Vagina (tissue), 2 donors: Measurements from ENCODE around the gene APBB1. TPM values are rescaled to one million over a fixed set of nuclear protein-coding genes. Genes with fewer than 3 reads are reported as not detected.
"Not testable (repeated sequence)": the region's sequence is repeated elsewhere in the genome, so short reads cannot be mapped to it uniquely, and the experiment has no call there.

Experiments used
- DNase-seq, 2 donors: peaks; one replicate each; pipeline ENCODE4 v3.0.0-alpha.2; 2017; ENCODE audit errors: extremely low spot score in 2 of 2
- H3K27ac ChIP-seq: fragments of 200-600 bp; sonication (generic); one replicate; pipeline ENCODE4 v1.5.1; 2019
- H3K27me3 ChIP-seq: fragments of 200-600 bp; sonication (generic); one replicate; pipeline ENCODE4 v1.5.1; 2019
- H3K36me3 ChIP-seq, 2 donors: fragments of 200-600 bp; sonication (generic); one replicate each; pipeline ENCODE4 v1.5.1; 2017 to 2019
- H3K4me1 ChIP-seq: fragments of 200-600 bp; sonication (generic); one replicate; pipeline ENCODE4 v1.5.1; 2019
- H3K4me3 ChIP-seq, 2 donors: fragments of 200-600 bp; sonication (generic); 1 replicate in 1 of 2; 2 replicates in 1 of 2; pipeline ENCODE4 v1.5.1; 2016 to 2019
- H3K9me3 ChIP-seq: fragments of 200-600 bp; sonication (generic); one replicate; pipeline ENCODE4 v1.5.1; 2019
- POLR2A ChIP-seq, 2 donors: fragments of 450-650 bp; IDR thresholded peaks; one replicate each; pipeline ENCODE4 v1.6.1; 2017; ENCODE audit warnings: antibody characterized with exemption in 2 of 2, mild to moderate bottlenecking in 2 of 2, moderate library complexity in 2 of 2
- POLR2AphosphoS5 ChIP-seq, 2 donors: sonication (generic); formaldehyde crosslinking; IDR thresholded peaks; one replicate each; pipeline ENCODE4 v1.9.0; 2017; ENCODE audit warnings: antibody characterized with exemption in 2 of 2, mild to moderate bottlenecking in 2 of 2, low read depth in 1 of 2; ENCODE audit not compliant: insufficient read depth in 1 of 2
- intact Hi-C: fragments of 100-400 bp; cut with DNase I; formaldehyde crosslinking; loops from one replicate; pipeline ENCODE4 v1.15.1; 2023
- total RNA-seq: library from RNA; depleted of rRNA; stranded (reverse); fragments of >200 nt; gene quantifications from one replicate; pipeline ENCODE4 v1.2.3, GENCODE V29; 2016
- TF ChIP-seq, protein P1 (sequence below), 3 experiments: fragments of 450-650 bp in 2 of 3; fragments of 200-600 bp in 1 of 3; sonication (generic) in 1 of 3; IDR thresholded peaks; one replicate each; pipeline ENCODE4 v1.5.1; 2017 to 2019; ENCODE audit warnings: antibody characterized with exemption in 3 of 3, mild to moderate bottlenecking in 2 of 3, moderate library complexity in 2 of 3

Gene APBB1
- total RNA-seq, 1 donor from 2014 or later: 59.7 TPM

DNA sequence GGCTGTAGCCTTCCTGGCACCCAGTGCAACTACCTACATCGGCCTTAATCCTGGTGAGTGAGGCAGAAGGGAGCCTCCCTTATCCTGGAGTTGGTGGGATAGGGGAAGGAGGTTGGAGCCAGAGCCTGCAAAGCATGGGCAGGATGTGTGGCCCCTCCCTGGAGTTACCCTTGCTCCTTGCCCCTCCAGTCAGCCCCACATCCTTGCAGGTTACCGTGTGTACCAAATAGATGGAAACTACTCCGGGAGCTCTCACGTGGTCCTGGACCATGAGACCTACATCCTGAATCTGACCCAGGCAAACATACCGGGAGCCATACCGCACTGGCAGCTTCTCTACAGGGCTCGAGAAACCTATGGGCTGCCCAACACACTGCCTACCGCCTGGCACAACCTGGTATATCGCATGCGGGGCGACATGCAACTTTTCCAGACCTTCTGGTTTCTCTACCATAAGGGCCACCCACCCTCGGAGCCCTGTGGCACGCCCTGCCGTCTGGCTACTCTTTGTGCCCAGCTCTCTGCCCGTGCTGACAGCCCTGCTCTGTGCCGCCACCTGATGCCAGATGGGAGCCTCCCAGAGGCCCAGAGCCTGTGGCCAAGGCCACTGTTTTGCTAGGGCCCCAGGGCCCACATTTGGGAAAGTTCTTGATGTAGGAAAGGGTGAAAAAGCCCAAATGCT lies 24.8 kb downstream of the APBB1 start:
- H3K9me3 ChIP-seq: no peaks in the 10 kb centered on the region
- DNase-seq: no peak
- H3K4me3 ChIP-seq: no peak overlapping the region
- no peak overlapping the region for H3K27ac ChIP-seq
- TF ChIP-seq, protein P1, sequence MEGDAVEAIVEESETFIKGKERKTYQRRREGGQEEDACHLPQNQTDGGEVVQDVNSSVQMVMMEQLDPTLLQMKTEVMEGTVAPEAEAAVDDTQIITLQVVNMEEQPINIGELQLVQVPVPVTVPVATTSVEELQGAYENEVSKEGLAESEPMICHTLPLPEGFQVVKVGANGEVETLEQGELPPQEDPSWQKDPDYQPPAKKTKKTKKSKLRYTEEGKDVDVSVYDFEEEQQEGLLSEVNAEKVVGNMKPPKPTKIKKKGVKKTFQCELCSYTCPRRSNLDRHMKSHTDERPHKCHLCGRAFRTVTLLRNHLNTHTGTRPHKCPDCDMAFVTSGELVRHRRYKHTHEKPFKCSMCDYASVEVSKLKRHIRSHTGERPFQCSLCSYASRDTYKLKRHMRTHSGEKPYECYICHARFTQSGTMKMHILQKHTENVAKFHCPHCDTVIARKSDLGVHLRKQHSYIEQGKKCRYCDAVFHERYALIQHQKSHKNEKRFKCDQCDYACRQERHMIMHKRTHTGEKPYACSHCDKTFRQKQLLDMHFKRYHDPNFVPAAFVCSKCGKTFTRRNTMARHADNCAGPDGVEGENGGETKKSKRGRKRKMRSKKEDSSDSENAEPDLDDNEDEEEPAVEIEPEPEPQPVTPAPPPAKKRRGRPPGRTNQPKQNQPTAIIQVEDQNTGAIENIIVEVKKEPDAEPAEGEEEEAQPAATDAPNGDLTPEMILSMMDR (IDR thresholded peaks at IDR 0.05): no peak
- no peak for TF ChIP-seq POLR2AphosphoS5 (IDR thresholded peaks at IDR 0.05; ENCODE audit: insufficient read depth in 1 of 2, low read depth in 1 of 2)
- TF ChIP-seq POLR2A (IDR thresholded peaks at IDR 0.05): no peak
- peaks cover 0 to 20% of the 10 kb centered on the region in 2 donors for H3K36me3 ChIP-seq
- intact Hi-C loops: no loop called here
- no peaks in the 10 kb centered on the region for H3K27me3 ChIP-seq
- H3K4me1 ChIP-seq: peaks cover 29% of the 10 kb centered on the region

DNA sequence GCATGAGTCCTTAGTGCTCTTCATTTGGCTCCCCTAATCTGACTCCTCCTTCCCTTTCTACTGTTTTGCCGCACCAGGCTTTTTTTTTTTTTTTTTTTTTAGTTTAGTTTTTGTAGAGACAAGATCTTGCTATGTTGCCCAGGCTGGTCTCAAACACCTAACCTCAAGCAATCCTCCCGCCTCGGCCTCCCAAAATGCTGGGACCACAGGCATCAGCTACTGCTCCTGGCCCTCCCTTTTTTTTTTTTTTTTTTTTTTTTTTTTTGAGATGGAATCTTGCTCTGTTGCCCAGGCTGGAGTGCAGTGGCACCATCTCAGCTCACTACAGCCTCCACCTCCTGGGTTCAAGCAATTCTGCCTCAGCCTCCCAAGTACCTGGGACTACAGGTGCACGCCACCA lies 26.6 kb downstream of the APBB1 start:
- H3K27ac ChIP-seq, H3K27me3 ChIP-seq, intact Hi-C loops, DNase-seq, H3K4me3 ChIP-seq, H3K9me3 ChIP-seq: not testable (repeated sequence)
- Histone ChIP-seq H3K4me1 (peaks cover 31% of the 10 kb centered on the region), H3K36me3 (peaks cover 0 to 20% of the 10 kb centered on the region in 2 donors)

DNA sequence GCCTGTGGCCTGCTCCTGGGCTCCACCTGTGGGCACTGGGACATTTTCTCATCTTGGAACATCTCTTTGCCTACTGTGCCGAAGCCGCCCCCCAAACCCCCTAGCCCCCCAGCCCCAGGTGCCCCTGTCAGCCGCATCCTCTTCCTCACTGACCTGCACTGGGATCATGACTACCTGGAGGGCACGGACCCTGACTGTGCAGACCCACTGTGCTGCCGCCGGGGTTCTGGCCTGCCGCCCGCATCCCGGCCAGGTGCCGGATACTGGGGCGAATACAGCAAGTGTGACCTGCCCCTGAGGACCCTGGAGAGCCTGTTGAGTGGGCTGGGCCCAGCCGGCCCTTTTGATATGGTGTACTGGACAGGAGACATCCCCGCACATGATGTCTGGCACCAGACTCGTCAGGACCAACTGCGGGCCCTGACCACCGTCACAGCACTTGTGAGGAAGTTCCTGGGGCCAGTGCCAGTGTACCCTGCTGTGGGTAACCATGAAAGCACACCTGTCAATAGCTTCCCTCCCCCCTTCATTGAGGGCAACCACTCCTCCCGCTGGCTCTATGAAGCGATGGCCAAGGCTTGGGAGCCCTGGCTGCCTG lies 27.3 kb downstream of the APBB1 start:
- DNase-seq: no peak
- Histone ChIP-seq H3K27me3 (no peaks in the 10 kb centered on the region), H3K36me3 (peaks cover 0 to 20% of the 10 kb centered on the region in 2 donors), H3K4me3 (peak overlapping the region in 1 of 2 donors; percentile 91), H3K9me3 (no peaks in the 10 kb centered on the region), H3K4me1 (peaks cover 31% of the 10 kb centered on the region), H3K27ac (no peak overlapping the region)
- TF ChIP-seq POLR2AphosphoS5 (IDR thresholded peaks at IDR 0.05; ENCODE audit: insufficient read depth in 1 of 2, low read depth in 1 of 2) (no peak), POLR2A (IDR thresholded peaks at IDR 0.05) (no peak)
- TF ChIP-seq, protein P1 (IDR thresholded peaks at IDR 0.05): no peak
- intact Hi-C loops: no loop called here

DNA sequence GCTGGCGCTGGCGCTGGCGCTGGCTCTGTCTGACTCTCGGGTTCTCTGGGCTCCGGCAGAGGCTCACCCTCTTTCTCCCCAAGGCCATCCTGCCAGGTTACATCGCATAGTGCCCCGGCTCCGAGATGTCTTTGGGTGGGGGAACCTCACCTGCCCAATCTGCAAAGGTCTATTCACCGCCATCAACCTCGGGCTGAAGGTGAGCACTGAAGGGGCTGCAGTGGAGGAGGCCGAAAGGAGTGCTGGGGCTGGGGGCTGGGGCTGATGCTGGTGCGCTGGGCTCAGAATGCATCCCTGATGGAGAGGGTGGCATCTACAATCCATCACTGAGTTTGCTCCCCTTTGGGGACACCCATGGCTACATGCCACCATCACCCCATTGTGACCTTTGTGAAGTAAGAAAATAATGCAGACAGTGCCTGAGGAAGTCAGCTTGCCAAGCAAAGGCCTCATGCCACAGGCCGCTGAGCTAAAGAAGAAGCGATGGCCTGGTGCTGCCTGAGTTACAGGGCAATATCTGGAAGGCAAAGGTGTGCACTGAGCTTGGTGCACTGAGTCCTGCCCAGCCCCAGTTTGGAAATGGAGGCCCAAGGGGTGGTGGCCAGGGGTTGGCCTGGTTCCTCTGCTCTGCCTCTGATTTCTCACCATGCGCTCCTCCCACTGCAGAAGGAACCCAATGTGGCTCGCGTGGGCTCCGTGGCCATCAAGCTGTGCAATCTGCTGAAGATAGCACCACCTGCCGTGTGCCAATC lies 28.0 kb downstream of the APBB1 start:
- DNase-seq: no peak
- Histone ChIP-seq H3K9me3 (no peaks in the 10 kb centered on the region), H3K27ac (peak overlapping the region; percentile 90), H3K36me3 (peaks cover 0 to 20% of the 10 kb centered on the region in 2 donors), H3K4me3 (peak overlapping the region; percentile 76 to 91), H3K27me3 (no peaks in the 10 kb centered on the region), H3K4me1 (peaks cover 31% of the 10 kb centered on the region)
- intact Hi-C loops: no loop called here
- TF ChIP-seq POLR2AphosphoS5 (IDR thresholded peaks at IDR 0.05; ENCODE audit: insufficient read depth in 1 of 2, low read depth in 1 of 2) (no peak), POLR2A (IDR thresholded peaks at IDR 0.05) (no peak)
- TF ChIP-seq, protein P1 (IDR thresholded peaks at IDR 0.05): no peak

DNA sequence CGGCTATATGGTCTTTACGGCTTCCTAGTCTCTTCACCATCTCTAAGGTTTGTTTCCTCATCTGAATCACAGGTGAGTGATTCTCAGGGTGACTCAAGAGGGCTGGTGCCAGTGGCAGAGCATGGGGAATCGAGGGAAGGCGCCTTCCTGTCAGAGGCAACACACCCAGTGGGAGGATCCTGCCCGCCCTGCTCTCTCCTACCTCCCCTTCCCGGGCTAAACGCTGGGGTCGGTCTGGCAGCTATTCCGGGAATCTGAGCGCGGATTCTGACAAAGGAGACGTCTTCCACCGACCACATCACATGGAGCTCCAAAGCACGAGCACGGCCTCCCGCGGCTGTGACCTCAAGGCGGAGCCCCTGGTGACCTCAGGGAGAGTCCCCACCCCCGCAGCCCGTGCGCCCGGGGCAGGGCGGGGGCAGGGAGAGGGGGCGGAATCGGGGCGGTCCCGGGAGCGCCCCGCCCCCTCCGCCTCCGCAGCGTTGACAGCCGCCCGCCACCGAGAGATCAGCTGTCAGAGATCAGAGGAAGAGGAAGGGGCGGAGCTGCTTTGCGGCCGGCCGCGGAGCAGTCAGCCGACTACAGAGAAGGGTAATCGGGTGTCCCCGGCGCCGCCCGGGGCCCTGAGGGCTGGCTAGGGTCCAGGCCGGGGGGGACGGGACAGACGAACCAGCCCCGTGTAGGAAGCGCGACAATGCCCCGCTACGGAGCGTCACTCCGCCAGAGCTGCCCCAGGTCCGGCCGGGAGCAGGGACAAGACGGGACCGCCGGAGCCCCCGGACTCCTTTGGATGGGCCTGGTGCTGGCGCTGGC lies 28.8 kb downstream of the APBB1 start, which contains the start of gene SMPD1:
SMPD1 (plus strand) TSS at position 570 of the 813 bp plus-strand sequence; CDS start at position 695, 125 bp downstream.
- Histone ChIP-seq H3K36me3 (peaks cover 0 to 20% of the 10 kb centered on the region in 2 donors), H3K27ac (peak within 1 kb of the TSS; percentile 90), H3K4me3 (peak within 1 kb of the TSS; percentile 76 to 91), H3K27me3 (no peaks in the 10 kb centered on the region), H3K9me3 (no peaks in the 10 kb centered on the region), H3K4me1 (peaks cover 31% of the 10 kb centered on the region)
- intact Hi-C loops: loop anchor here (10.0 kb wide), 1 partner anchor 55 kb away; the partner anchor contains the start of gene HPX
- TF ChIP-seq POLR2A (IDR thresholded peaks at IDR 0.05) (peak in 1 of 2 donors; percentile 67), POLR2AphosphoS5 (IDR thresholded peaks at IDR 0.05; ENCODE audit: insufficient read depth in 1 of 2, low read depth in 1 of 2) (peak; percentile 41 to 86)
- TF ChIP-seq, protein P1 (IDR thresholded peaks at IDR 0.05): no peak
- DNase-seq: peak; percentile 94 to 98
